ENCODE data around the gene IL1RAP.
A peak's percentile ranks its signal among the peaks of the same experiment; 100 is the strongest.
"Not testable (repeated sequence)": the region's sequence is repeated elsewhere in the genome, so short reads cannot be mapped to it uniquely, and the experiment has no call there.

IL1RAP gene

GRCh38 chr3:190512666-190513065 lies 1.2 kb upstream of the IL1RAP start:
- DNase-seq (ENCODE audit: low spot score): no peak

GRCh38 chr3:190514413-190515153 lies 698 bp downstream of the IL1RAP start:
- DNase-seq (ENCODE audit: low spot score): peak; percentile 11

- DNase-seq (ENCODE audit: low spot score): no peak
These were observed 2.5 kb downstream of the IL1RAP start for GRCh38 chr3:190516416-190516815.

- no peak for DNase-seq (ENCODE audit: low spot score)
These were observed 3.8 kb downstream of the IL1RAP start for GRCh38 chr3:190517687-190518086.

GRCh38 chr3:190518531-190518930 lies 4.6 kb downstream of the IL1RAP start:
- not testable (repeated sequence) for DNase-seq (ENCODE audit: low spot score)

GRCh38 chr3:190519886-190520285 lies 6.0 kb downstream of the IL1RAP start:
- DNase-seq (ENCODE audit: low spot score): no peak

- DNase-seq (ENCODE audit: low spot score): no peak
These were observed 8.1 kb downstream of the IL1RAP start for GRCh38 chr3:190521998-190522397.

- DNase-seq (ENCODE audit: low spot score): no peak
These were observed 8.8 kb downstream of the IL1RAP start for GRCh38 chr3:190522621-190523222.

GRCh38 chr3:190524942-190525341 lies 11.1 kb downstream of the IL1RAP start:
- no peak for DNase-seq (ENCODE audit: low spot score)

- no peak for DNase-seq (ENCODE audit: low spot score)
These were observed 11.7 kb downstream of the IL1RAP start for GRCh38 chr3:190525634-190526033.

GRCh38 chr3:190526787-190527762 lies 13.2 kb downstream of the IL1RAP start:
- DNase-seq (ENCODE audit: low spot score): no peak

GRCh38 chr3:190528706-190529105 lies 14.8 kb downstream of the IL1RAP start:
- DNase-seq (ENCODE audit: low spot score): no peak

- no peak for DNase-seq (ENCODE audit: low spot score)
These were observed 17.5 kb downstream of the IL1RAP start for GRCh38 chr3:190531406-190531805.

- no peak for DNase-seq (ENCODE audit: low spot score)
These were observed 18.9 kb downstream of the IL1RAP start for GRCh38 chr3:190532731-190533203.

- no peak for DNase-seq (ENCODE audit: low spot score)
These were observed 19.8 kb downstream of the IL1RAP start for GRCh38 chr3:190533511-190534281.

- DNase-seq (ENCODE audit: low spot score): no peak
These were observed 20.5 kb downstream of the IL1RAP start for GRCh38 chr3:190534386-190534785.

GRCh38 chr3:190534986-190535385 lies 21.1 kb downstream of the IL1RAP start:
- no peak for DNase-seq (ENCODE audit: low spot score)

- no peak for DNase-seq (ENCODE audit: low spot score)
These were observed 23.3 kb downstream of the IL1RAP start for GRCh38 chr3:190537146-190537545.

GRCh38 chr3:190538288-190538687 lies 24.4 kb downstream of the IL1RAP start:
- DNase-seq (ENCODE audit: low spot score): no peak

- DNase-seq (ENCODE audit: low spot score): no peak
These were observed 25.6 kb downstream of the IL1RAP start for GRCh38 chr3:190539526-190539925.

GRCh38 chr3:190541008-190541407 lies 27.1 kb downstream of the IL1RAP start:
- DNase-seq (ENCODE audit: low spot score): no peak

- no peak for DNase-seq (ENCODE audit: low spot score)
These were observed 27.7 kb downstream of the IL1RAP start for GRCh38 chr3:190541560-190541959.
